A549 (cell line): ENCODE measurements around the gene DAB2. TPM values are rescaled to one million over a fixed set of nuclear protein-coding genes. Genes with fewer than 3 reads are reported as not detected.

Experiments
- ATAC-seq, 2 experiments: fragments of 200-7000 bp in 1 of 2; fragments of >200 bp in 1 of 2; cut with Nextera tagmentation in 1 of 2; cut with Tn5 transposase in 1 of 2; 3 replicates each; pipeline versions ENCODE4 v1.8.0 to v1.9.1; 2018 to 2020; ENCODE audit warnings: mild to moderate bottlenecking in 1 of 2, moderate library complexity in 1 of 2
- CTCF ChIA-PET: fragments of 300-600 bp; sonication (Branson Sonifier 250); formaldehyde crosslinking; extraction: SDS; loops from one replicate; lab custom pipeline; 2021; ENCODE audit warnings: antibody characterized with exemption, inconsistent platforms; lab: Yijun Ruan, JAX
- POLR2A ChIA-PET: fragments of 350-600 bp; formaldehyde crosslinking; extraction: SDS; loops from one replicate; lab custom pipeline; 2021; ENCODE audit warnings: antibody characterized with exemption, inconsistent platforms; lab: Yijun Ruan, JAX
- DNase-seq, 2 experiments: peaks; one replicate each; pipeline versions ENCODE4 v3.0.0 to v3.0.0-alpha.2; 2011 to 2016; ENCODE audit warnings: low read depth in 1 of 2, low spot score in 1 of 2
- FAIRE-seq: peaks from 2 replicates; lab custom pipeline; 2011; peaks lifted over from hg19 to GRCh38; lab: Jason Lieb, UNC
- H3K27ac ChIP-seq, 2 experiments: fragments of >200 bp; sonication (Bioruptor Twin); formaldehyde crosslinking; 3 replicates each; pipeline ENCODE4 v1.5.1; 2016 to 2017
- H3K4me1 ChIP-seq: fragments of >200 bp; sonication (Bioruptor Twin); formaldehyde crosslinking; 3 replicates; pipeline ENCODE4 v1.6.1; 2016
- H3K4me2 ChIP-seq: fragments of >200 bp; sonication (Bioruptor Twin); formaldehyde crosslinking; 3 replicates; pipeline ENCODE4 v1.6.1; 2016
- H3K4me3 ChIP-seq: fragments of >200 bp; sonication (Bioruptor Twin); formaldehyde crosslinking; 3 replicates; pipeline ENCODE4 v1.5.1; 2016
- H3K9me3 ChIP-seq: fragments of >200 bp; sonication (Bioruptor Twin); formaldehyde crosslinking; 3 replicates; pipeline ENCODE4 v1.6.1; 2016
- ATOH8 ChIP-seq: fragments of 250-450 bp; sonication (Bioruptor Pico); IDR thresholded peaks from 2 replicates; pipeline ENCODE4 v1.5.0; 2020; ENCODE audit warnings: low read depth, mild to moderate bottlenecking, moderate library complexity
- CBX2 ChIP-seq: fragments of 200-600 bp; sonication (generic); IDR thresholded peaks from 2 replicates; pipeline ENCODE4 v1.6.1; 2016; ENCODE audit warnings: low read depth, mild to moderate bottlenecking, borderline replicate concordance
- CHD4 ChIP-seq: fragments of 200-600 bp; sonication (generic); IDR thresholded peaks from 2 replicates; pipeline ENCODE4 v1.6.1; 2016; ENCODE audit warnings: antibody characterized with exemption, mild to moderate bottlenecking, borderline replicate concordance
- CTCF ChIP-seq: fragments of >200 bp; sonication (Bioruptor Twin); formaldehyde crosslinking; IDR thresholded peaks from 3 replicates; pipeline ENCODE4 v1.5.1; 2016
- EHMT2 ChIP-seq: fragments of 200-600 bp; sonication (generic); IDR thresholded peaks from 2 replicates; pipeline ENCODE4 v1.6.1; 2016; ENCODE audit warnings: antibody characterized with exemption, low read depth, mild to moderate bottlenecking, moderate library complexity
- FOSB ChIP-seq: fragments of 250-450 bp; sonication (Bioruptor Pico); IDR thresholded peaks from 2 replicates; pipeline ENCODE4 v1.5.0; 2020; ENCODE audit warnings: mild to moderate bottlenecking, moderate library complexity
- FOXS1 ChIP-seq: fragments of 250-450 bp; sonication (Bioruptor Pico); IDR thresholded peaks from 2 replicates; pipeline ENCODE4 v1.5.0; 2020; ENCODE audit warnings: mild to moderate bottlenecking, moderate library complexity
- GATA3 ChIP-seq: IDR thresholded peaks from 2 replicates; pipeline ENCODE4 v1.6.1; 2012; ENCODE audit warnings: borderline replicate concordance
- HDAC2 ChIP-seq: fragments of 200-600 bp; sonication (generic); IDR thresholded peaks from 2 replicates; pipeline ENCODE4 v1.6.1; 2016
- HEYL ChIP-seq: fragments of 250-450 bp; sonication (Bioruptor Pico); IDR thresholded peaks from 2 replicates; pipeline ENCODE4 v1.8.0; 2021; ENCODE audit warnings: mild to moderate bottlenecking, moderate library complexity
- HMGXB4 ChIP-seq: fragments of 250-450 bp; sonication (Bioruptor Pico); IDR thresholded peaks from 2 replicates; pipeline ENCODE4 v1.5.0; 2021; ENCODE audit warnings: mild to moderate bottlenecking, moderate library complexity, borderline replicate concordance
- MAFK ChIP-seq: fragments of 450-650 bp; IDR thresholded peaks from 2 replicates; pipeline ENCODE4 v1.6.1; 2014; ENCODE audit not compliant: partially characterized antibody
- NPAS2 ChIP-seq: fragments of 250-450 bp; sonication (Bioruptor Pico); IDR thresholded peaks from 2 replicates; pipeline ENCODE4 v1.8.0; 2022; ENCODE audit warnings: mild to moderate bottlenecking, moderate library complexity, borderline replicate concordance
- PHF8 ChIP-seq: fragments of 200-600 bp; sonication (generic); IDR thresholded peaks from 2 replicates; pipeline ENCODE4 v1.6.1; 2016; ENCODE audit warnings: low read depth, mild to moderate bottlenecking, antibody characterized with exemption, moderate library complexity, borderline replicate concordance
- POLR2AphosphoS2 ChIP-seq: conservative IDR thresholded peaks from 2 replicates; pipeline ENCODE4 v1.6.1; 2012; ENCODE audit warnings: low read length, improper control_type of control experiment, inconsistent platforms
- RARB ChIP-seq: fragments of 250-450 bp; sonication (Bioruptor Pico); IDR thresholded peaks from 2 replicates; pipeline ENCODE4 v1.8.0; 2021; ENCODE audit warnings: mild to moderate bottlenecking, moderate library complexity
- REST ChIP-seq: fragments of 200-600 bp; sonication (generic); IDR thresholded peaks from 2 replicates; pipeline ENCODE4 v1.6.1; 2016; ENCODE audit warnings: antibody characterized with exemption, mild to moderate bottlenecking, moderate library complexity
- RFX5 ChIP-seq: fragments of 450-650 bp; IDR thresholded peaks from 2 replicates; pipeline ENCODE4 v1.7.1; 2014; ENCODE audit warnings: antibody characterized with exemption, mild to moderate bottlenecking, moderate library complexity
- RNF2 ChIP-seq: fragments of 200-600 bp; sonication (generic); IDR thresholded peaks from 2 replicates; pipeline ENCODE4 v1.6.1; 2016; ENCODE audit warnings: low read depth, mild to moderate bottlenecking, antibody characterized with exemption, moderate library complexity, borderline replicate concordance
- SMC3 ChIP-seq: fragments of >200 bp; sonication (Bioruptor Twin); formaldehyde crosslinking; IDR thresholded peaks from 3 replicates; pipeline ENCODE4 v1.6.1; 2018; ENCODE audit warnings: inconsistent platforms
- ZC3H11A ChIP-seq: fragments of 450-650 bp; IDR thresholded peaks from 2 replicates; pipeline ENCODE4 v1.6.1; 2014; ENCODE audit warnings: antibody characterized with exemption, mild to moderate bottlenecking
- ZSCAN20 ChIP-seq: fragments of 250-450 bp; sonication (Bioruptor Pico); IDR thresholded peaks from 2 replicates; pipeline ENCODE4 v1.8.0; 2022; ENCODE audit warnings: mild to moderate bottlenecking, moderate library complexity
- WGBS: methylation state at CpG from one replicate; pipeline ENCODE4 v1.1.6; 2017; ENCODE audit errors: missing lambda C conversion rate; 5-methylcytosine and 5-hydroxymethylcytosine counted together
- polyA plus RNA-seq, 4 experiments: library from polyadenylated mRNA; depleted of rRNA in 3 of 4; stranded (reverse); fragments of >200 nt; fragmentation: RNase III in 1 of 4; extraction: RNeasy Plus Mini Kit Qiagen cat#74134 plus additional on column Dnase treatment in 1 of 4; gene quantifications; 2 replicates in 3 of 4; 3 replicates in 1 of 4; pipeline ENCODE4 v1.2.3, GENCODE V29; 2011 to 2017

The DAB2 gene
- polyA plus RNA-seq, 2 of the 4 experiments (the other 2 are of a cell fraction) = 13.6 to 17.1 TPM

- TF ChIP-seq HMGXB4 (CRISPR knock-in tag) (no peak), POLR2AphosphoS2 (no peak), CTCF (no peak), ZSCAN20 (CRISPR knock-in tag) (no peak), FOSB (CRISPR knock-in tag) (no peak), RFX5 (no peak), CHD4 (no peak), CBX2 (no peak)
Observed at GRCh38 chr5:39449591-39449990, 24.8 kb upstream of the DAB2 start (continued).

- whole genome bisulfite sequencing = 92% methylated on average over 13 of the region's 13 CpGs
- Histone ChIP-seq H3K9me3 (no peaks in the 10 kb centered on the region), H3K4me1 (peaks cover 27% of the 10 kb centered on the region), H3K4me3 (no peak overlapping the region), H3K27ac (no peak overlapping the region; a peak in 1 of 6 replicates), H3K4me2 (0 out of 3 replicates have a peak overlapping the region, but pooled peaks have one; percentile 29)
- CTCF ChIA-PET = no interaction called here
- TF ChIP-seq PHF8 = no peak
- TF ChIP-seq RARB = no peak
- no peak for TF ChIP-seq NPAS2
- no peak for TF ChIP-seq ATOH8 (CRISPR knock-in tag)
- TF ChIP-seq ZSCAN20 (CRISPR knock-in tag) = no peak
- no peak for TF ChIP-seq FOSB (CRISPR knock-in tag)
- TF ChIP-seq SMC3 = no peak
- no peak for TF ChIP-seq REST
- no peak for TF ChIP-seq HDAC2
- TF ChIP-seq FOXS1 = no peak
- TF ChIP-seq CTCF = no peak
- TF ChIP-seq HEYL = no peak
- TF ChIP-seq ZC3H11A = no peak
- no peak for TF ChIP-seq RNF2
- no peak for TF ChIP-seq GATA3
- no peak for TF ChIP-seq EHMT2
- no peak for TF ChIP-seq MAFK
- no peak for FAIRE-seq
- DNase-seq = no peak
- no peak for ATAC-seq
- POLR2A ChIA-PET = no interaction called here
Observed at GRCh38 chr5:39448506-39449128, 23.8 kb upstream of the DAB2 start.
